Gastroesophageal sphincter (tissue), 4 donors: ENCODE results near the gene UEVLD. TPM values are rescaled to one million over a fixed set of nuclear protein-coding genes. Genes with fewer than 3 reads are reported as not detected.

Source experiments
- ATAC-seq: fragments of 150-250 bp; one replicate; pipeline ENCODE4 v1.9.1; 2016; ENCODE audit warnings: mild to moderate bottlenecking, moderate library complexity
- H3K27ac ChIP-seq, 4 donors: fragments of 200-600 bp; sonication (generic) in 3 of 4; 1 replicate in 3 of 4; 2 replicates in 1 of 4; pipeline ENCODE4 v1.5.1; 2016 to 2019
- H3K27me3 ChIP-seq: fragments of 200-600 bp; sonication (generic); one replicate; pipeline ENCODE4 v1.5.1; 2019
- H3K36me3 ChIP-seq, 2 donors: fragments of 200-600 bp; sonication (generic); one replicate each; pipeline ENCODE4 v1.5.1; 2019; ENCODE audit warnings: control low read depth in 1 of 2
- H3K4me1 ChIP-seq, 3 donors: fragments of 200-600 bp; sonication (generic); 1 replicate in 2 of 3; 2 replicates in 1 of 3; pipeline ENCODE4 v1.5.1; 2016 to 2019; ENCODE audit warnings: control low read depth in 2 of 3
- H3K4me3 ChIP-seq, 2 donors: fragments of 200-600 bp; sonication (generic); one replicate each; pipeline ENCODE4 v1.5.1; 2019; ENCODE audit warnings: mild to moderate bottlenecking in 1 of 2, moderate library complexity in 1 of 2
- H3K9me3 ChIP-seq, 3 donors: fragments of 200-600 bp; sonication (generic); one replicate each; pipeline ENCODE4 v1.5.1; 2017 to 2019; ENCODE audit warnings: control low read depth in 2 of 3
- CTCF ChIP-seq, 4 experiments: fragments of 200-600 bp in 2 of 4; fragments of 450-650 bp in 2 of 4; sonication (generic) in 1 of 4; IDR thresholded peaks; one replicate each; pipeline ENCODE4 v1.5.1; 2017 to 2019; ENCODE audit warnings: antibody characterized with exemption in 4 of 4, mild to moderate bottlenecking in 2 of 4, moderate library complexity in 2 of 4
- EP300 ChIP-seq: sonication (generic); formaldehyde crosslinking; IDR thresholded peaks from one replicate; pipeline ENCODE4 v1.6.1; 2017; ENCODE audit warnings: antibody characterized with exemption, mild to moderate bottlenecking
- POLR2A ChIP-seq, 2 donors: fragments of 450-650 bp; IDR thresholded peaks; one replicate each; pipeline ENCODE4 v1.6.1; 2017; ENCODE audit warnings: antibody characterized with exemption in 2 of 2, mild to moderate bottlenecking in 2 of 2, moderate library complexity in 1 of 2
- POLR2AphosphoS5 ChIP-seq: sonication (generic); formaldehyde crosslinking; IDR thresholded peaks from one replicate; pipeline ENCODE4 v1.6.1; 2017; ENCODE audit warnings: antibody characterized with exemption
- WGBS, 2 donors: methylation state at CpG; one replicate each; pipeline ENCODE4 v1.1.5; 2018; ENCODE audit warnings: low coverage in 1 of 2; 5-methylcytosine and 5-hydroxymethylcytosine counted together
- total RNA-seq, 4 donors: library from RNA; depleted of rRNA; stranded (reverse); fragments of >200 nt; gene quantifications; one replicate each; pipeline ENCODE4 v1.1.0, GENCODE V29; 2016

Gene UEVLD
- total RNA-seq, 4 donors from 2014 or later: 33.7 to 45.6 (median 38.9) TPM

GRCh38 chr11:18526130-18526520, 62.4 kb downstream of the UEVLD start:
- no peaks in the 10 kb centered on the region for H3K9me3 ChIP-seq
- H3K36me3 ChIP-seq: peaks cover 0 to 10% of the 10 kb centered on the region in 2 donors
- ATAC-seq: no peak
- H3K4me1 ChIP-seq: peaks cover 0 to 56% (median 4%) of the 10 kb centered on the region in 3 donors
- 2% methylated on average over 7 to 8 of the region's 8 CpGs for WGBS, 2 donors
- no peaks in the 10 kb centered on the region for H3K27me3 ChIP-seq
- peak overlapping the region; percentile 86 to 94 for H3K4me3 ChIP-seq
- TF ChIP-seq POLR2AphosphoS5 (no peak), EP300 (no peak), CTCF (IDR thresholded peaks at IDR 0.05) (no peak), POLR2A (IDR thresholded peaks at IDR 0.05) (no peak)
- H3K27ac ChIP-seq: peak overlapping the region; percentile 91 to 95 (median 92)

GRCh38 chr11:18524248-18524647, 64.3 kb downstream of the UEVLD start:
- H3K4me3 ChIP-seq: no peak overlapping the region
- H3K36me3 ChIP-seq: no peaks in the 10 kb centered on the region
- peaks cover 0 to 60% (median 4%) of the 10 kb centered on the region in 3 donors for H3K4me1 ChIP-seq
- no peak for ATAC-seq
- H3K27ac ChIP-seq: no peak overlapping the region
- 75% methylated on average over 1 of the region's 1 CpG; no CpG with 5 or more reads in 1 of the 2 donors for WGBS, 2 donors
- no peaks in the 10 kb centered on the region for H3K27me3 ChIP-seq
- TF ChIP-seq CTCF (IDR thresholded peaks at IDR 0.05) (no peak), POLR2AphosphoS5 (no peak), POLR2A (IDR thresholded peaks at IDR 0.05) (no peak), EP300 (no peak)
- no peaks in the 10 kb centered on the region for H3K9me3 ChIP-seq

GRCh38 chr11:18523084-18523483, 65.5 kb downstream of the UEVLD start:
- Histone ChIP-seq H3K4me3 (no peak overlapping the region), H3K36me3 (peaks cover 0 to 10% of the 10 kb centered on the region in 2 donors), H3K27ac (no peak overlapping the region), H3K4me1 (peaks cover 0 to 57% (median 4%) of the 10 kb centered on the region in 3 donors), H3K27me3 (no peaks in the 10 kb centered on the region), H3K9me3 (no peaks in the 10 kb centered on the region)
- TF ChIP-seq POLR2A (IDR thresholded peaks at IDR 0.05) (no peak), POLR2AphosphoS5 (no peak), CTCF (IDR thresholded peaks at IDR 0.05) (no peak), EP300 (no peak)
- ATAC-seq: no peak
- 81 to 88% methylated on average over 3 of the region's 3 CpGs for WGBS, 2 donors

GRCh38 chr11:18522388-18522787, 66.1 kb downstream of the UEVLD start:
- WGBS, 2 donors: 71 to 83% methylated on average over 4 of the region's 4 CpGs
- ATAC-seq: no peak
- Histone ChIP-seq H3K4me3 (no peak overlapping the region), H3K27me3 (no peaks in the 10 kb centered on the region), H3K36me3 (peaks cover 0 to 17% of the 10 kb centered on the region in 2 donors), H3K27ac (no peak overlapping the region), H3K9me3 (no peaks in the 10 kb centered on the region), H3K4me1 (peaks cover 0 to 51% (median 0%) of the 10 kb centered on the region in 3 donors)
- TF ChIP-seq POLR2A (IDR thresholded peaks at IDR 0.05): no peak
- no peak for TF ChIP-seq POLR2AphosphoS5
- TF ChIP-seq CTCF (IDR thresholded peaks at IDR 0.05): no peak
- no peak for TF ChIP-seq EP300

DNA sequence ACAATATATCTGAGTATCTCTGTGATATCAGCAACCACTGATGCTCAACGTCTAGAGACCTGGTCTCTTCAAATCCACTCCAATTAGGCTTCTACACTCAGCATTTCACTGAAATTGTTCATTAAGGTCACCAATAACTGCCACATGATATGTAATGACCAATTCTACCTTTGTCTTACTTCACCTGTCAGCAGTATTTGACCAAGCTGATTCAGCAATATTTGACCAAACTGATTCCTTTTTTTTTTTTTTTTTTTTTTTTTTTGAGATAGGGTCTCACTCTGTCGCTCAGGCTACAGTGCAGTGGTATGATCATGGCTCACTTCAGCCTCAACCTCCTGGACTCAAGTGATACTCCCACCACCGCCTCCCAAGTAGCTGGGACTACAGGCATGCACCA, 67.4 kb downstream of the UEVLD start:
- peaks cover 0 to 48% (median 0%) of the 10 kb centered on the region in 3 donors for H3K4me1 ChIP-seq
- H3K27ac ChIP-seq: no peak overlapping the region
- no peak for TF ChIP-seq POLR2AphosphoS5
- TF ChIP-seq EP300: no peak
- TF ChIP-seq CTCF (IDR thresholded peaks at IDR 0.05): no peak
- TF ChIP-seq POLR2A (IDR thresholded peaks at IDR 0.05): no peak
- no peak overlapping the region for H3K4me3 ChIP-seq
- peaks cover 0 to 28% of the 10 kb centered on the region in 2 donors for H3K36me3 ChIP-seq
- no peaks in the 10 kb centered on the region for H3K9me3 ChIP-seq
- H3K27me3 ChIP-seq: no peaks in the 10 kb centered on the region
- 86 to 89% methylated on average over 2 to 3 of the region's 3 CpGs for WGBS, 2 donors
- no peak for ATAC-seq
